NCI-H1436 treated with DMSO at 0.1 percent for 48 hours (cell line): Measurements from ENCODE around the gene HOXD13.

ENCODE experiments used
- DNase-seq: peaks from one replicate; lab custom pipeline; 2025; lab: John Stamatoyannopoulos, UW

HOXD13 gene

DNA sequence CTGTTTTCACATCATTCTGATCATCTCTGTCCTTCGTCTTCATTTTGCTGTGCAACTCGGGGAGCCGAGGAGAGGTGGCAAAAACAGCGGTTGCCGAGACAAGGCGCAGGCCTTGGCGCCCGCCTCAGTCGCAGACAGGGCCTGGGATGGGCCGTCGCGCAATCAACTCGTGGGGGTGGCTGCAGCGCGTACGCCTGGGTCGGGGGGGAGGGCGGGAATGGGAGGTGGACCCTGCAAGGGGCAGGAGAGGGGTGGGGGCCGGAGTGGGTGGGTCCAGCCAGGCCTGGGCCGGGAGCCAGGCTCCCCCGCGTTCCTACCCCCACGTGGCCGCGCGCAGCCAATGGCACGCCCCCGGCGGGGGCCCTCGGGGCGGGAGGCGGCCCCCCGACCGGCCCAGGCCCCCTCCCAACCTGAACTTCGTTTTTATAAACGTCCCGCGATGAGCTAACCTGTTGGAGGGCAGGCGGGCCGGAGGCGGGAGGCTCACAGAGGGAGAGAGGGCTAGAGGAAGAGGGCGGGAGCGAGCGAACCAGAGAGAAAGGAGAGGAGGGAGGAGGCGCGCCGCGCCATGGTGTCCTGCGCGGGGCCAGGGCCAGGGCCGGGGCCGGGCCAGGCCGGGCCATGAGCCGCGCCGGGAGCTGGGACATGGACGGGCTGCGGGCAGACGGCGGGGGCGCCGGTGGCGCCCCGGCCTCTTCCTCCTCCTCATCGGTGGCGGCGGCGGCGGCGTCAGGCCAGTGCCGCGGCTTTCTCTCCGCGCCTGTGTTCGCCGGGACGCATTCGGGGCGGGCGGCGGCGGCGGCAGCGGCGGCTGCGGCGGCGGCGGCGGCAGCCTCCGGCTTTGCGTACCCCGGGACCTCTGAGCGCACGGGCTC, at the start of gene HOXD13:
Gene HOXD13, plus strand, starts transcription at position 452 of the 875 bp plus-strand sequence. Its CDS starts 170 bp downstream, at position 622.
- no peak for DNase-seq

DNA sequence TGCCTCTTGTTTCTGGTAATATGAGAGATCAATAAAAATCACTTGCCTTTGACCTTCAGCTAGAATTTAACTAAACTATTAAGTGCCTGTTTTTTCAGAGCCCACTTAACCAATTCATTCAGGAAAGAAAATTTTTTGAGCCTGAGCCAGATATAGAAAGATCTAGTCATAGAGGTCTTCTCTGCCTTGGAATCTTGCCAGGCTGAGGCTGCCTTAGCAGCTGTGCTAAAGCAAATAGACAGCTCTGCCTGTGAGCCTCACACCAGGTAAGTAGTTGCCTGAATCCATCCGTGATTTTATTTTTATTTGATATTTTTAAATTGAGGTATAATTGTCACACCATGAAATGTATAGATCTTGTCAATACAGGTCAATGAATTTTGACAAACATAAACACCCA, 36.1 kb upstream of the HOXD13 start:
- peak; percentile 62 for DNase-seq

DNA sequence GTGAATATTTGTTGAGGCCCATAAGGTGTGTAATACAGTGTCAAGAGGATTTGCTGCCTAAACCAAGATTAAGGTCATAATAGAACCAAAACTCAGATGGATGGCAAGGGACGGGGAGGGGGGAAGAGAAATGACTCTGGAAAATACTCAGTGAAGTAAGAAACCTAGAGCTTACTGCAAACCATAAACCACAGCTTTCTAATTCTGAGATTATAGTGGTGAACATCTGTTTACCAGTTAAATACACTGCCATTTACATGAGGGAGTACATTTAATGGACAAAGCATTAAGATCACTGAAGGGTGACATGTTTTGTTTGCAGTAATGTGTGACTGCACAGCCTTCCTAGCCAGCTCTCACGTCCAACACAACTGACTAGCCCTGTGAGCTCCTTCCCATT, 28.6 kb upstream of the HOXD13 start:
- DNase-seq, result no peak

DNA sequence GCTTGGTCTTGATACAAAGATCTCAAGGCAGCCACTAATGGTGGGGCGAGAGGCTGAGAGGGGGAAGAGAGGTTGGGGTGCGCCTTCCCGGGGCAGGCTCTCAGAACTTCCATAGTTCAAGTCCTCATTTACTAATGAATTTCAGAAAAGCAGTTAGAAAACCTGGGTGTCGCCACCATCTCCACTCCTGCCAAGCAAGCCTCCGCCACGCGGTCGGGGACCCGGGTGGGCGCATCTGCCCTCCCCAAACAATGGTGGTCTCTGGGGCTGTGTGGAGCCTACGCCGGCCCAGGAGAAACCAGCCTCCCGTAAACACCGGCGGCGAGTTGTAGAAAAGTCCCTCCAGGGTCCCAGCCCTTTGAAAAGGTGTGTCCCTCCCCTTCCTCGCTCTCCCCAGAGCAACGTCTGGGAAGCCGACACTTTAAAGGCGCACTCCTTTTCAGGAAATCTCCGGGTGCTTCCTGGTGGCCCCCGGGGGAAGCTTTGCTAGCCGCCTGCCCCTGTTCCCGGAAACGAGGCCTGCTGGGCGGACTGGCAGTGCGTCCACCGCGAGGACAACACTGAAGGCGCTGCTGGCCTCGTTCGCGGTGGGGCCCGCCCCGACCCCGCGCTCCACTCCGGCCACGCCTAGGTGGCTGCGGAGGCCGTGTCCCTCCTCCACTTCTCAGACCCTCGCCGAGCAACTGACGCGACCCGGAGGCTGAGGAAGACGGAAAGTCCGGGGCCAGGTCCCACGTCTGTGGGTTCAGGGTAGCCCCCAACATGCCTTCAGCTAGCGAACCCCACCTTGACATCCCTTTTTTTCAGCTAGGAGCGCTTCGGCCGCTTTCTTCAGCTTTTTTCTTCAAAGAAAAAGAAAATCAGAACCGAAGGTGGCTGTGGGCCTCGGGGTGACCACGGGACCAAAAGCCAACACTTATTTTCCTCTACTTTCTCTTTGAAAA, 25.6 kb upstream of the HOXD13 start:
- DNase-seq, result no peak

DNA sequence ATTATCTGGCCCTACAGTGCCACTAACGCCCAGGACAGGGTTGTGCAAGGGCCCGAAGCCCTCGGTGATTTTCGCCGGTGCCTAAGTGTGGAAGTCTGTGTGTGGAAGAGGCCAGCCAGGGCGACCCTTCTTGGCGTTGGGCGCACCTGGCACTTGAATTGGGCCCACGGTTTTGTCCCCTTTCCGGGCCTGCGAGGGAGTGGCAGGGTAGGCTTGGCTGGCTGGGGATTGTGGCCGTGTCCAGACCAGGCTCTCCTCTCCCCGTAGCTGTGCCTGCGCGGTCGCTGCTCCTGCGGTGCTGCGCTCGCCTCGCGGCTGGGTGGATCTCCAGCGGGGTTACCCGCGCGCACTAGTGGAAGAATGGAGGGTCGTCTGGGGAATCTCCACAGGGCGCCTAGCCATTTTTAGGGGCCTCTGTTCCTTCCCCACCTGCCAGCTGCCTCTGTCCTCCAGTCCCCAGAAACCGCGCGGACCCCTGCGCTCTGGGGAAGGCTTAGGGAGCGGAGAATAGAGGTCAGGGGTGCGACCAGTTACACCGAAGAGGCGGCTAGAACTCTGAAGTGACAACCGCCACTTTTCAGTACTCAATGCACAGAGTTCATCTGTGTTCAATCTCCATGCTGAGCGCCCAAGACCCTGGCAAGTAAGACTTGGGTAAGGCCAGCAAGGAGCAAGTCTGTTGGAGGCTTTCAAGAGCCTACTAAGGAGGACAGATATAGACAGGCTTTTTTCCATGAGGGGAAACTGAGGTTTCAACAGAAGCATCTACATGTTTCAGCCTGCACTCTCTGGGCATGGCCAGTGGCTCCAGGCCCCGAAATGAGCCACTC, 24.7 kb upstream of the HOXD13 start:
- DNase-seq, result no peak

DNA sequence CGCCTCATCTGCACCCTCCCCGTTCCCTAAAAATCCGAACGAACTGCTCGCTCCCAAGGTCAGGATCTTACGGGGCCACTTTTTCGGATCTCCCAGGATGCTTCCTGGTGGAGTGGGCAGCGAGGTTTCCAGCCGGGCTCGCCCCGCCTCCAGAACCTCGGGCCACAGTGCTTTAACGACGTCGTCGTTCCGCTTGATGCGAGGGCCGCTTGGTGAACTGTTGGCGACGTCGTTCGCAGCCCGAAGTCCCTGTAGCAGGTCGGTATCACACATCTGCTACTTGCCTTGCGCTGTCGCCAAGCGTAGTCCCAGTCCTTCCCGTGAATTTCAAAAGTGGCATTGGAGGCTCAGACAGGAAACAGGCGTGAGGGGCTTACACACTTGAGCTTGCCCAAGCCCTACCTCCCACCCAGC, 24.1 kb upstream of the HOXD13 start:
- DNase-seq, result no peak

DNA sequence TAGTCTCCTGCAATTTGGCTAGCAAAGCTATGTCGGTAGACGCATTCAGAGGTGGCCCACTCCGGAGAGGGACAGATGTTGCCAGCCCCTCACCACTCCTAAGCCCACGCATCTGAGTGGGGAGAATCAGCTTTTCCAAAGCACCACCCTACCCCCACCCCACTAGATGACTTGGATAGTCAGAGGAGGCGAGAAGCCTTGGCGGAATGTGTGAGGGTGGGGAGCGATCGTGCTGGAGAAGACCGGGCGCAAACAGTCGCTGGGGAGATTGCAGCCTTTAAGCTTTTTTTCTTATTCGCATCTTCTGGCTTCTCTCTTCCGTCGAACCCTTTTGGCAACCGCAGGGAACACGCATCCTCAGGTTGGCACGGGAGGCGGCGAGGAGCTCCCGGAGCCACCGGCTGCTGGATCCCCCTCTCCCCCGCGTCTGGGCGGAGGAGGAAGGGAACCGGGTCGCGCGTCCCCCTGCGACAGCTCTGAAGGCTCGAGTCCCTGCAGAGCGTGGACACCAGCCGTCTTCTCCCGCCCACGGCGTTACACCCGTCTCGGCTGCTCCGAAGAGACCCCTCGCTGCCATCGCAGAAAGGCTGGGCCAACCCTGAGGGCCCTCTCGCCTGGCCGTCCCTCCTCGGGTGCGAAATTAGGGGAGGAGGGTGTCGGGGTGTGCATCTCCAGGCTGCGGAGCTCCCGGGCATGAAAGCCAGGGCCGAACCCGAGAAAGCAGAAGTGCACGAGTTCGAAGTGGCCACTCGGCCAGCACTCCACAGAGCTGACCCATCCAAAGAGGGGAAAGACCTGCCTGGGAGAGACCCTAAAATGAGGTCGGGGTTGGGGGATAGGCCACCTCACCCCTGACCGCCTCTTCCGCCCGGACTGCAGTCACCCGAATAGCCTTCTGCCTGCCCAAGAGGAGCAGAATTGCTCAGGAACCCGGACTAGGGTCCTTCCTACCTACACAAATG, 20.9 kb upstream of the HOXD13 start:
- no peak for DNase-seq

DNA sequence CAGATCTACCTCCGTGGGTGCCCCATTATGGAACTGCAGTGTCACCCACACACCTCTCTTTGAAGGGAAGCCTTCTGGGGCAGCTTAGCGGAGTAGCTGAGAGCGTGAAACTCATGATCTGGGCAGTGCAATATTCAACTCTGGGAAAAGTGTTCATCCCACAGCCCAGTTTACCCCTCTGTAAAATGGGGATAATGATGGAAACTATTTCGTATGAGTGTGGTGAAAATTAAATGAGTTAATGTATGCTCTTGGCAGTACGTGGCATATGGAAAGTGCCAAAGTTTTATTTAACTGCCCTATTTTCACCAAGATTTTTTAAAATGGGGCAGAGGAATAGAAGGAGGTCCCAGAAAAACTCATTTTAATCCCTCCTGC, 20.2 kb upstream of the HOXD13 start:
- no peak for DNase-seq

DNA sequence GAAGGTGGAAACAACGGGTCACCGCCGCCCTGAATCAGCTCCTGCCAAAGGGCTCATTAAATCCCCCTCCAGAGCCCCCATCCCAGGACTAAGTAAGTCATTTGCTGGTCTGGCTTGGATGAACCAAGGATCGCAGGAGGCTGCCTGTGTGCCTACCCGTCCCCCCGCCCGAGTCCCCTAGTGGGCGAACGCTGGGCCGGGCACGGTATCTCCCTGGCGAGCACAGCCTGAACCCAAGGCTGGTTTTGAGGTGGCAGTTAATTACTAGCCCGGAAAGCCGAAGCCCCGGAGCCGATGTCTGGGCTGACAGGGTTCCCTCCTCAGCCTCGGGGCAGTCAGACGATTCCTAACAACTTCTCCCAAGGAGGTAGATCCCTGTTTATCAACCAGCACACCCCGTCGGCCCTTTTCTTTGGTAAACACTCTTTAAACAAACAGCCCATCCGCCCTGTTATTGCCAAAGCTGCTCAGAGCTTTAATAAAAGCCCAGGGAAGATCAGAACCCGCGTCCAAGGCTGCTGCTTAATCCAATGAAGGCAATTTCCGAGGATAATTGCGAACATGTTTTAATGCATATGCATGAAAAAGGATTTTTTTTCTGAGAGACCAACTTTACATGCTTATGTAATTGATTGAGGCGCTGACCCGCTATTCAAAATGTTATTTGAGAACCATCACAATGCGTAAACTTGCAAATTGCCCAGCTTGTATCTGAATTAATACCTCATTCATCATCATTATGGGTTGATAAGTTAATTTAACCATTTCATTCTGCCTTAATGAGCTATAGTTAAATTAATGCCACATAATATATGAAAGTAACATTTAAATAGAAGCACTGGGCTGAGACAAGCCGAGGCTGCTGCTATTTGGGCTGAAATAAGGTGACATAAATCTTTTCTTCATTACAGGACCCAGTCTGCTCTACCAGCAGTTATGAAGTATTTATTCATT, 19.3 kb upstream of the HOXD13 start:
- no peak for DNase-seq

DNA sequence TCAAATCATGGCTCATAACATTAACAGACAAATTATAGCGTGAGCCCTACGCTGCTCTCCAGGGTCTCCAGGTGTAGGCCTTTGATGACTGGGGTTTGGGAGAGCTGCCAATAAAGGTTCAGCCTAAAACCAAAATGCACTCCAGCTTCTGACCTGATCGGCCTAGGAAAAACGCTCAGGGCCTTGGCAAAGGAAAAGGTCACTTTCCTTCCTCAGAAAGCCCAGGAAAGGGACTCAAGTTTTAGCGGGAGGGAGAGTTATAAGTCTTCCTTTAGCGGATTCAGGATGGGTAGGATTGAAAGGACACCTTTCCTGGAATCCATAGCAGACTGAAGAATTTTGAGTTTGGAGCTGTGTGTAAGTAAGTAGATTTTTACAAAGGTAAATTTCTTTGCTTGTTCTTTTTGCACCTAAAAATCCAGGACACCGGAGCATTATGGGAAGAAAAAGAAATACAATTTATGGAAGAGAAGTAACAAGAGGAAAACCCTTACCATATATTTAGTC, 17.5 kb upstream of the HOXD13 start:
- no peak for DNase-seq

DNA sequence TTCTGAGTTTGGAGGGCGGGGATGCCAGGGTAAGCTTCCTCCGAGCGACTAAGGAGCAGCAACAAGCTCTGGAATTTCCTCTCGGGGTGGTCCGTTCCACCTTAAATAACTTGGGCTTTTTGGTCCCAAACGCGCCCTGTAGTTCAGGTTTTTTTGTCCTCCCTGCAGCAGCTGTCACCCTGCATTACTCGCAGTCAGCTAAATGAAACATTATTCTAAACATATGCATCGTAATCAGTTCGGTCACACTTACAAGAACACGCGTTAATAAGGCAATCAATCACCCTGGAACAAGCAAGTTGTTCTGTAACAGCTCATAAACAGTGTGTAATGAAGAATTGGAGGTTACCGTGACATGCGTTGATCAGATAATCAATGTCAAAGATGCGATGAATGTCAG, 17.0 kb upstream of the HOXD13 start:
- no peak for DNase-seq

DNA sequence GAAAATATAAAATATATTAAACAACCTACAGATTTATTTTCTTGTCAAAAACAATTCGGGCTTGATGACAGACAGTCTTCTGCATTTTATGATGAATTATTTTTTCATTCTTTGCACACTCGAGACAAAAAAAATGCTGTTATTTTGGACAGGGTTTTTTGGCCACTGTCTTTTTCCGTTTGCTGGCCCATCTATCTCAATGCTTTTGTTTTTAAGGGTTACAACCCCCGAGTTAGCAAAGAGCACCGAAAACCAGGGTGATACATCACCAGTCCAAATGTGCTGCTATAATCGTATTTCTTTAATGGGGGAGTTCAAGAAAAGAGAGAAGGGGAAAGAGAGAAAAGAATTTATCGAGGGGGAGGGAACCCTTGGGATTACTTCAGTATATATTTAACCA, 16.5 kb upstream of the HOXD13 start:
- DNase-seq, result no peak

DNA sequence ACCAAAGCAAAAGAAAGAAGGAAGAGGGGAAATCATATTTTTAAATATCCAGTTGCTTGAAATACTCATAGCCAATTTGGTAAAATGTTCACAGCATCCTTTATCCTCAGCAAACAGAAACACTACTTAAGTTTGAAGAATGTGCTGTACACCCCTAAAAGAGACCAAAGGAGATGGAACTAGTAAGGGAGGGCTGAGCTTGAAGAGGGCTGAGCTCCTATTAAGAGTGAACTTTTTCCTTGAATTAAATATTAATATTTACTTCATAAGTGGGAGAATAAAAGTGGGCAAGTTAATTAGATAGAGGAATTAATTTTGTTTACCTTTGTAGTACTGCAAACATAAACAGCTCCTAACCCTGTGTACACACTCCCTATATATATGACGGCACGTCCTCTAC, 15.7 kb upstream of the HOXD13 start:
- no peak for DNase-seq

DNA sequence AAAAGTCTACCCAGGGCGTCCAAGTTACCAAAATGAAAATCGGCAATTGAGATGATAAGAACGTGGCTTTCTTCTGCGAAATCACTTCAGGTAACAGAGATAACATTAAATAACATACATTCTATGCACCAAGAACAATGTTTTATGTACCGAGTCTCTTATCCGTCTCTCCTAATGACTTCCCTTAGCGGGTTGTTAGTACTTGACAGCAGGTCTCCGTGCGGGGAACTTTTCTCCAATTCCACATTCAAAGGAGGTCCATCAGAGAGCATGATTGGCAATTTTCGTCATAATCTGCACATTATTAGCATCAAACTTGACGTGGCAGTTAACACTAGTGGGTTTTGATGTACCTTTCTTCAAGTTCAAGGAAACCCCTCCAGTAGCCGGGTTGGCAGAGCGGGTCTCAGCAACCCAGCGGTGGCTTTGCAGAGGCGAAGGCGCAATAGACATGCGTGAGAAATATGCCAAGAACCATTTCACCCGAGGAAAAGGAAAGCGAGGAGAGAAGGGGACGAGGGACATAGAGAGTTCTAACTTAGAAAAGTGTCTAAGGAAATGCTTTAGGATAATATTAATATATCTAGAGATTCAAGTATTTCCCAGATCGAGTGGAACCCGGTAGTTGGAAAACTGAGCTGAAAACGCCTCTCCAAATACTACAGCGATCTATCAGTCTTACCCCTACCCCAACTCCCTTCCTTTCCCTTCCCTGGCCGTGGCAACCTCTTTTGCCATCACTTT, 13.8 kb upstream of the HOXD13 start:
- no peak for DNase-seq

DNA sequence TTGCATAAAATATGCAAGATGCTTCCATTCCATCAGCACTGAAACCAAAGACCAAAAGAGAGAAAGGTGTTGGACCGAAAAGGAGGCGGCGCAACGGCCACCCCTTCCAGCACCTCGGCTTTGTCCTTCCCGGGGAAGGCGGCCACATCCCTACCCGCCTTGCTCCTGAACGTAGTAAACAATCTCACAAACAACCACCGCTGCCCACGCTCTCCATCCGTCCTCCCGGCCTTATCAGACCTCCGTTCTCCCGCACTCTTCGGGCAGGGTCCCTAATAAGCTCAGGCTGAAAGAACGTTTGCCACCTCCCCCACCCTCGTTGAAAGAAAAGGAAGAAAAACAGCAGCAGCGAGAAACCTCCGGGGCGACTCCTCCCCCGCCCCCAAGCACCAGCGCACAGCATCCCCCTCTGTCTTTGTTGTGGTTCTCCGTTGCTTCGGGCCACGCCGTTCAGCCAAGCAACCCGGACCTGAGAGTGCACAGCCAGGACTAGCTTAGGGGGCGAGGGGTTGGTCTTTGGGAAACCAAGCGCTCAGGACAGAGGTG, 13.2 kb upstream of the HOXD13 start:
- no peak for DNase-seq

DNA sequence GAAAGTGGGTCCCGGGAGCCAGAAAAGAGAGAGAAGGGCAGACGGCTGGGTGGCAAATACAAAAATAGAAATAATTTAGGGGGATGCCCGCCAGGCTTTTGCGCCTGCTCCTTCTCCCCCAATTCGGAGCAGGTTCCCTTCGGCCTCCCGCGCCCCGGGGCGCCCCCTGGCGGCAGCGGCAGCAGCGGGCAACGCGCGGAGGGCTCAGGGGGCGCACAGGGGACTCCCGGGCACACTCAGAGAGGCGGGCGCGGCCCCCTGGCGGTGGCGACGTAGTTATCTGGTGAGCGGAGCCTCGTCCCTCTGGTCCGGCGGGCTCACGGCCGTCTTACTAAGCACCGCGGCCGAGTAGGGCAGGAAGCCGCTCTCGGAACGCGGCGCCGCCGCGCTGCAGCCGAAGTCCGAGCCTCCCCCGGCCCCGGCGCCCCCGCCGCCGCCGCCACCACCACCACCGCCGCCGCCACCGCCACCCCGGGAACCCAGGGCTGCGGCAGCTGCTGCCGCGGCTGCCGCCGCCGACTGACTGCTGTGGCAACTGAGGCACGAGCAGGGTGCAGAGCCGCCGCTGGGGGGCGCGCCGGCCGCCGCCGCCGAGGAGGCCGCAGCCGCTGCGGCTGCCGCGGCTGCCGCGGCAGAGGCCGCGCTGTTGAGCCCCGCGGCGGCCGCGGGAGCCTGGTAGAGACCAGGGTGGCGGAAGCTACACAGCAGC, 12.5 kb upstream of the HOXD13 start:
- no peak for DNase-seq

DNA sequence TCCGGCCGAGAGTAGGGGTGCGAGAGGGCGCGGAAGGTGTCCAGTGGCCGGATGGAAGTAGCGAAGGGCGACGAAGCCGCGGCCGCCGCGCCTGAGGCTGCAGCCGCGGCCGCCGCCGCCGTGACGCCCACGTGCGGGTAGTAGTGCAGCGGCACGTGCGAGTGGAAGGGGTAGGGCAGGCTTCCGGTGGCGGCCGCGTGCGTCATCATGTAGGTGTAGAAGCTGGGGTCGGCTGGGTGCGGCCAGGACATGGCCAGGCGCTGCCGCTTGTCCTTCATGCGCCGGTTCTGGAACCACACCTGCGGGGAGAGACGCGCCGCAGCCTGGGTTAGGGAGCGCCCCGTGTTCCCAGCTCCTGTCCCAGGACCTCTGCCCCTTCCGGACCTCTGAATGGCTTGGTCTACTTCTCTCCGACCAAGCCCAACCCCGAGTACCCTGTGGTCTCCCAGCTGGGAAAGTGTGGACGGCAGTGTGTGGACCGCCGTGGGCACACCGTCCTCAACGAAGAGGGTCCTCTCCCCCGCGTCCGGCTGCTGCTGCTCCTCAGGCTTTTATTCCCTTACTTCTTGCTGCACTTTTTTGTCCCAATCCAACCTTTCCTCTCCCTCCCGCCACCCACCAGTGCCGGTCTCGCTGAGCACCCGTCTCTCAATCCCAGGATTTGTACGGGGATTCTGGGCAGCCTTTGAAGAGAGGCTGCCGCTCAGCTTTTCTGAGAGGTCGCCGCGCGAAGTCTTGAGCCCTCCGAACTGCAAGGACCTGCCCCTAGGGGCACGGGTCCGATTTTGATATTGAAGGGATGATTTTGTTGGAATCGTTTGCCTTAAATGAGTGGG, 11.8 kb upstream of the HOXD13 start:
- no peak for DNase-seq
